Measurements from ENCODE around the gene CCR3. TPM values are rescaled to one million over a fixed set of nuclear protein-coding genes. Genes with fewer than 3 reads are reported as not detected.

The CCR3 gene
- total and polyA plus RNA-seq, 2 experiments from 2014 or later = not detected

DNA sequence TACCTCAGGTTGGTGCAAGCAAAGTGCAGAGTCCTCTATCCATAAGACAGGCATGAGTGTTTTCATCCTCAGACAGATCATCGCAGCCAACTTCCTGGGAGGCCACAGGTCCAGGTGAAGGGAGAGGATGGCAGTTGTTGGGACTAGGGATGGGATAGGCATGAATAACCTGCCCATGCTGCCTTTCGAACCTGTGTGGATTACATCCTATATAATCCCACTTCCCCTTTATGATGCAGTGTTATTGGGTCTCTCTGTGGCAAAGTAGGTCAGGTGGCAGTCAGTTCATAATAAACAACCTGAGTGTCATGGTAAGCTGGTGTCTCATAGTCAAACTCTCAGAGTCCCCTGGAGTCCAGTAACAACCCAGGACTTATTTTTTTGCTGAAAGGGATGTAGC lies 40.4 kb downstream of the CCR3 start:
- no peak overlapping the region for H2AFZ ChIP-seq
- Mint-ChIP-seq H3K27ac (no peak overlapping the region), H3K36me3 (ENCODE audit: low read depth) (peaks cover 16% of the 10 kb centered on the region), H3K9me3 (peaks cover 26% of the 10 kb centered on the region), H3K4me3 (no peak overlapping the region), H3K27me3 (ENCODE audit: insufficient read depth, low read depth, poor library complexity) (no peaks in the 10 kb centered on the region), H3K4me1 (no peaks in the 10 kb centered on the region)
- no peaks in the 10 kb centered on the region for H3F3A ChIP-seq (replicated peaks; ENCODE audit: low read depth)
- H3K36me3 ChIP-seq (ENCODE audit: insufficient read depth) = no peaks in the 10 kb centered on the region
- H4K20me1 ChIP-seq (replicated peaks; ENCODE audit: insufficient read depth) = no peaks in the 10 kb centered on the region
- H3K4me2 ChIP-seq = no peak overlapping the region
- no peaks in the 10 kb centered on the region for H3K9me2 ChIP-seq (ENCODE audit: insufficient read depth)
- TF ChIP-seq, protein P1, sequence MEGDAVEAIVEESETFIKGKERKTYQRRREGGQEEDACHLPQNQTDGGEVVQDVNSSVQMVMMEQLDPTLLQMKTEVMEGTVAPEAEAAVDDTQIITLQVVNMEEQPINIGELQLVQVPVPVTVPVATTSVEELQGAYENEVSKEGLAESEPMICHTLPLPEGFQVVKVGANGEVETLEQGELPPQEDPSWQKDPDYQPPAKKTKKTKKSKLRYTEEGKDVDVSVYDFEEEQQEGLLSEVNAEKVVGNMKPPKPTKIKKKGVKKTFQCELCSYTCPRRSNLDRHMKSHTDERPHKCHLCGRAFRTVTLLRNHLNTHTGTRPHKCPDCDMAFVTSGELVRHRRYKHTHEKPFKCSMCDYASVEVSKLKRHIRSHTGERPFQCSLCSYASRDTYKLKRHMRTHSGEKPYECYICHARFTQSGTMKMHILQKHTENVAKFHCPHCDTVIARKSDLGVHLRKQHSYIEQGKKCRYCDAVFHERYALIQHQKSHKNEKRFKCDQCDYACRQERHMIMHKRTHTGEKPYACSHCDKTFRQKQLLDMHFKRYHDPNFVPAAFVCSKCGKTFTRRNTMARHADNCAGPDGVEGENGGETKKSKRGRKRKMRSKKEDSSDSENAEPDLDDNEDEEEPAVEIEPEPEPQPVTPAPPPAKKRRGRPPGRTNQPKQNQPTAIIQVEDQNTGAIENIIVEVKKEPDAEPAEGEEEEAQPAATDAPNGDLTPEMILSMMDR (conservative IDR thresholded peaks at IDR 0.05; ENCODE audit: low read depth in 2 of 2) = no peak
- TF ChIP-seq, protein P2, sequence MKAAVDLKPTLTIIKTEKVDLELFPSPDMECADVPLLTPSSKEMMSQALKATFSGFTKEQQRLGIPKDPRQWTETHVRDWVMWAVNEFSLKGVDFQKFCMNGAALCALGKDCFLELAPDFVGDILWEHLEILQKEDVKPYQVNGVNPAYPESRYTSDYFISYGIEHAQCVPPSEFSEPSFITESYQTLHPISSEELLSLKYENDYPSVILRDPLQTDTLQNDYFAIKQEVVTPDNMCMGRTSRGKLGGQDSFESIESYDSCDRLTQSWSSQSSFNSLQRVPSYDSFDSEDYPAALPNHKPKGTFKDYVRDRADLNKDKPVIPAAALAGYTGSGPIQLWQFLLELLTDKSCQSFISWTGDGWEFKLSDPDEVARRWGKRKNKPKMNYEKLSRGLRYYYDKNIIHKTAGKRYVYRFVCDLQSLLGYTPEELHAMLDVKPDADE (IDR thresholded peaks at IDR 0.05) = no peak
- TF ChIP-seq NANOG (IDR thresholded peaks at IDR 0.05; ENCODE audit: borderline replicate concordance) (no peak), EZH2 (IDR thresholded peaks at IDR 0.05; ENCODE audit: low read depth, unreplicated experiment) (no peak), CREB1 (CRISPR knock-in tag; IDR thresholded peaks at IDR 0.05; ENCODE audit: low read depth) (no peak), POLR2AphosphoS5 (IDR thresholded peaks at IDR 0.05; ENCODE audit: low read depth) (no peak), JUNB (IDR thresholded peaks at IDR 0.05; ENCODE audit: unreplicated experiment) (no peak), STAT1 (IDR thresholded peaks at IDR 0.05; ENCODE audit: unreplicated experiment) (no peak), ZNF331 (CRISPR knock-in tag; IDR thresholded peaks at IDR 0.05; ENCODE audit: low read depth) (no peak), ZNF114 (CRISPR knock-in tag; IDR thresholded peaks at IDR 0.05) (no peak), EZH2phosphoT487 (IDR thresholded peaks at IDR 0.05; ENCODE audit: unreplicated experiment) (no peak)
- TF ChIP-seq, protein P3, sequence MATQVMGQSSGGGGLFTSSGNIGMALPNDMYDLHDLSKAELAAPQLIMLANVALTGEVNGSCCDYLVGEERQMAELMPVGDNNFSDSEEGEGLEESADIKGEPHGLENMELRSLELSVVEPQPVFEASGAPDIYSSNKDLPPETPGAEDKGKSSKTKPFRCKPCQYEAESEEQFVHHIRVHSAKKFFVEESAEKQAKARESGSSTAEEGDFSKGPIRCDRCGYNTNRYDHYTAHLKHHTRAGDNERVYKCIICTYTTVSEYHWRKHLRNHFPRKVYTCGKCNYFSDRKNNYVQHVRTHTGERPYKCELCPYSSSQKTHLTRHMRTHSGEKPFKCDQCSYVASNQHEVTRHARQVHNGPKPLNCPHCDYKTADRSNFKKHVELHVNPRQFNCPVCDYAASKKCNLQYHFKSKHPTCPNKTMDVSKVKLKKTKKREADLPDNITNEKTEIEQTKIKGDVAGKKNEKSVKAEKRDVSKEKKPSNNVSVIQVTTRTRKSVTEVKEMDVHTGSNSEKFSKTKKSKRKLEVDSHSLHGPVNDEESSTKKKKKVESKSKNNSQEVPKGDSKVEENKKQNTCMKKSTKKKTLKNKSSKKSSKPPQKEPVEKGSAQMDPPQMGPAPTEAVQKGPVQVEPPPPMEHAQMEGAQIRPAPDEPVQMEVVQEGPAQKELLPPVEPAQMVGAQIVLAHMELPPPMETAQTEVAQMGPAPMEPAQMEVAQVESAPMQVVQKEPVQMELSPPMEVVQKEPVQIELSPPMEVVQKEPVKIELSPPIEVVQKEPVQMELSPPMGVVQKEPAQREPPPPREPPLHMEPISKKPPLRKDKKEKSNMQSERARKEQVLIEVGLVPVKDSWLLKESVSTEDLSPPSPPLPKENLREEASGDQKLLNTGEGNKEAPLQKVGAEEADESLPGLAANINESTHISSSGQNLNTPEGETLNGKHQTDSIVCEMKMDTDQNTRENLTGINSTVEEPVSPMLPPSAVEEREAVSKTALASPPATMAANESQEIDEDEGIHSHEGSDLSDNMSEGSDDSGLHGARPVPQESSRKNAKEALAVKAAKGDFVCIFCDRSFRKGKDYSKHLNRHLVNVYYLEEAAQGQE (IDR thresholded peaks at IDR 0.05; ENCODE audit: unreplicated experiment) = no peak
- TF ChIP-seq, protein P4, sequence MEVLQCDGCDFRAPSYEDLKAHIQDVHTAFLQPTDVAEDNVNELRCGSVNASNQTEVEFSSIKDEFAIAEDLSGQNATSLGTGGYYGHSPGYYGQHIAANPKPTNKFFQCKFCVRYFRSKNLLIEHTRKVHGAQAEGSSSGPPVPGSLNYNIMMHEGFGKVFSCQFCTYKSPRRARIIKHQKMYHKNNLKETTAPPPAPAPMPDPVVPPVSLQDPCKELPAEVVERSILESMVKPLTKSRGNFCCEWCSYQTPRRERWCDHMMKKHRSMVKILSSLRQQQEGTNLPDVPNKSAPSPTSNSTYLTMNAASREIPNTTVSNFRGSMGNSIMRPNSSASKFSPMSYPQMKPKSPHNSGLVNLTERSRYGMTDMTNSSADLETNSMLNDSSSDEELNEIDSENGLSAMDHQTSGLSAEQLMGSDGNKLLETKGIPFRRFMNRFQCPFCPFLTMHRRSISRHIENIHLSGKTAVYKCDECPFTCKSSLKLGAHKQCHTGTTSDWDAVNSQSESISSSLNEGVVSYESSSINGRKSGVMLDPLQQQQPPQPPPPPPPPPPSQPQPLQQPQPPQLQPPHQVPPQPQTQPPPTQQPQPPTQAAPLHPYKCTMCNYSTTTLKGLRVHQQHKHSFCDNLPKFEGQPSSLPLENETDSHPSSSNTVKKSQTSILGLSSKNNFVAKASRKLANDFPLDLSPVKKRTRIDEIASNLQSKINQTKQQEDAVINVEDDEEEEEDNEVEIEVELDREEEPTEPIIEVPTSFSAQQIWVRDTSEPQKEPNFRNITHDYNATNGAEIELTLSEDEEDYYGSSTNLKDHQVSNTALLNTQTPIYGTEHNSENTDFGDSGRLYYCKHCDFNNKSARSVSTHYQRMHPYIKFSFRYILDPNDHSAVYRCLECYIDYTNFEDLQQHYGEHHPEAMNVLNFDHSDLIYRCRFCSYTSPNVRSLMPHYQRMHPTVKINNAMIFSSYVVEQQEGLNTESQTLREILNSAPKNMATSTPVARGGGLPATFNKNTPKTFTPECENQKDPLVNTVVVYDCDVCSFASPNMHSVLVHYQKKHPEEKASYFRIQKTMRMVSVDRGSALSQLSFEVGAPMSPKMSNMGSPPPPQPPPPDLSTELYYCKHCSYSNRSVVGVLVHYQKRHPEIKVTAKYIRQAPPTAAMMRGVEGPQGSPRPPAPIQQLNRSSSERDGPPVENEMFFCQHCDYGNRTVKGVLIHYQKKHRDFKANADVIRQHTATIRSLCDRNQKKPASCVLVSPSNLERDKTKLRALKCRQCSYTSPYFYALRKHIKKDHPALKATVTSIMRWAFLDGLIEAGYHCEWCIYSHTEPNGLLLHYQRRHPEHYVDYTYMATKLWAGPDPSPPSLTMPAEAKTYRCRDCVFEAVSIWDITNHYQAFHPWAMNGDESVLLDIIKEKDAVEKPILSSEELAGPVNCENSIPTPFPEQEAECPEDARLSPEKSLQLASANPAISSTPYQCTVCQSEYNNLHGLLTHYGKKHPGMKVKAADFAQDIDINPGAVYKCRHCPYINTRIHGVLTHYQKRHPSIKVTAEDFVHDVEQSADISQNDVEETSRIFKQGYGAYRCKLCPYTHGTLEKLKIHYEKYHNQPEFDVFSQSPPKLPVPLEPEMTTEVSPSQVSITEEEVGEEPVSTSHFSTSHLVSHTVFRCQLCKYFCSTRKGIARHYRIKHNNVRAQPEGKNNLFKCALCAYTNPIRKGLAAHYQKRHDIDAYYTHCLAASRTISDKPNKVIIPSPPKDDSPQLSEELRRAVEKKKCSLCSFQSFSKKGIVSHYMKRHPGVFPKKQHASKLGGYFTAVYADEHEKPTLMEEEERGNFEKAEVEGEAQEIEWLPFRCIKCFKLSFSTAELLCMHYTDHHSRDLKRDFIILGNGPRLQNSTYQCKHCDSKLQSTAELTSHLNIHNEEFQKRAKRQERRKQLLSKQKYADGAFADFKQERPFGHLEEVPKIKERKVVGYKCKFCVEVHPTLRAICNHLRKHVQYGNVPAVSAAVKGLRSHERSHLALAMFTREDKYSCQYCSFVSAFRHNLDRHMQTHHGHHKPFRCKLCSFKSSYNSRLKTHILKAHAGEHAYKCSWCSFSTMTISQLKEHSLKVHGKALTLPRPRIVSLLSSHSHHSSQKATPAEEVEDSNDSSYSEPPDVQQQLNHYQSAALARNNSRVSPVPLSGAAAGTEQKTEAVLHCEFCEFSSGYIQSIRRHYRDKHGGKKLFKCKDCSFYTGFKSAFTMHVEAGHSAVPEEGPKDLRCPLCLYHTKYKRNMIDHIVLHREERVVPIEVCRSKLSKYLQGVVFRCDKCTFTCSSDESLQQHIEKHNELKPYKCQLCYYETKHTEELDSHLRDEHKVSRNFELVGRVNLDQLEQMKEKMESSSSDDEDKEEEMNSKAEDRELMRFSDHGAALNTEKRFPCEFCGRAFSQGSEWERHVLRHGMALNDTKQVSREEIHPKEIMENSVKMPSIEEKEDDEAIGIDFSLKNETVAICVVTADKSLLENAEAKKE (CRISPR knock-in tag; IDR thresholded peaks at IDR 0.05) = no peak
- no peaks in the 10 kb centered on the region for H3K27me3 ChIP-seq (ENCODE audit: insufficient read depth)
- H3K27ac ChIP-seq (ENCODE audit: low read depth) = no peak overlapping the region
- ATAC-seq = no peak
- no peaks in the 10 kb centered on the region for H3K4me1 ChIP-seq (ENCODE audit: insufficient read depth)
- no peak overlapping the region for H3K4me3 ChIP-seq
- H3K79me2 ChIP-seq (replicated peaks; ENCODE audit: insufficient read depth) = no peaks in the 10 kb centered on the region
- DNase-seq (ENCODE audit: low spot score) = no peak
